MM.1S (cell line): ENCODE measurements around the gene SGSH.

Experiments
- CTCF ChIP-seq: fragments of 300-600 bp; sonication (generic); IDR thresholded peaks from 2 replicates; pipeline ENCODE4 v1.5.1; 2016; ENCODE audit warnings: antibody characterized with exemption, low read length, mixed read lengths
- EZH2 ChIP-seq: fragments of 300-600 bp; sonication (generic); optimal IDR thresholded peaks from 2 replicates; pipeline ENCODE3; 2017; ENCODE audit warnings: low read depth, mild to moderate bottlenecking, antibody characterized with exemption, low read length, mixed read lengths
- EZH2phosphoT487 ChIP-seq: fragments of 300-600 bp; sonication (generic); IDR thresholded peaks from 2 replicates; pipeline ENCODE4 v1.6.1; 2018; ENCODE audit warnings: antibody characterized with exemption, low read length

- TF ChIP-seq CTCF (no peak), EZH2phosphoT487 (no peak), EZH2 (no peak)
Measured at GRCh38 chr17:80210348-80211108, 9.6 kb downstream of the SGSH start.
